Endothelial cell of umbilical vein (primary cell): ENCODE results near the gene MS4A14. TPM values are rescaled to one million over a fixed set of nuclear protein-coding genes. Genes with fewer than 3 reads are reported as not detected.

Source experiments
- BruUV-seq: library from RNA; stranded (reverse); fragments of 400-500 nt; replicated peaks from 2 replicates; lab custom pipeline; 2021; lab: Mats Ljungman, UMichigan
- CTCF ChIA-PET: fragments of 300-600, 350-600 bp; sonication (Branson Sonifier 250); formaldehyde crosslinking; loops from one replicate; lab custom pipeline; 2021; ENCODE audit warnings: antibody characterized with exemption, inconsistent platforms; lab: Charles Lee
- POLR2A ChIA-PET: fragments of 300-600, 350-600 bp; sonication (Branson Sonifier 250); formaldehyde crosslinking; loops from one replicate; lab custom pipeline; 2021; ENCODE audit warnings: antibody characterized with exemption, inconsistent platforms; lab: Charles Lee
- DNase-seq: peaks from one replicate; pipeline ENCODE4 v3.0.0-alpha.2; 2011; ENCODE audit warnings: low read depth, low spot score
- FAIRE-seq: peaks from 2 replicates; lab custom pipeline; 2011; peaks lifted over from hg19 to GRCh38; lab: Jason Lieb, UNC
- H2AFZ ChIP-seq: 2 replicates; pipeline ENCODE4 v1.6.0; 2012; ENCODE audit warnings: low read depth, low read length, control low read depth, inconsistent platforms
- H3K27ac ChIP-seq: 2 replicates; pipeline ENCODE4 v1.5.1; 2011; ENCODE audit warnings: low read depth, mild to moderate bottlenecking, control low read depth, low read length, moderate library complexity; ENCODE audit not compliant: insufficient read depth
- H3K27me3 ChIP-seq, 2 experiments: 2 replicates each; pipeline versions ENCODE4 v1.6.0 to v1.6.1; 2011; ENCODE audit warnings: low read length in 2 of 2, mixed read lengths in 1 of 2; ENCODE audit not compliant: control insufficient read depth in 2 of 2, insufficient read depth in 2 of 2
- H3K36me3 ChIP-seq, 2 experiments: 2 replicates in 1 of 2; 3 replicates in 1 of 2; pipeline ENCODE4 v1.5.1; 2011; ENCODE audit warnings: low read length in 2 of 2, mild to moderate bottlenecking in 1 of 2, moderate library complexity in 1 of 2; ENCODE audit not compliant: control insufficient read depth in 2 of 2, insufficient read depth in 2 of 2; ENCODE audit errors: extremely low read depth in 1 of 2
- H3K4me1 ChIP-seq: 3 replicates; pipeline ENCODE4 v1.5.1; 2011; ENCODE audit warnings: mild to moderate bottlenecking, low read length; ENCODE audit not compliant: control insufficient read depth, insufficient read depth; ENCODE audit errors: extremely low read depth
- H3K4me2 ChIP-seq: 2 replicates; pipeline ENCODE4 v1.6.1; 2011; ENCODE audit warnings: low read length, control low read depth, mixed read lengths; ENCODE audit not compliant: insufficient read depth
- H3K4me3 ChIP-seq, 3 experiments: fragments of 200-600 bp in 1 of 3; sonication (generic), shearing (Covaris generic) in 1 of 3; replicated peaks in 1 of 3; 2 replicates each; pipeline ENCODE4 v1.5.1; 2011 to 2016; ENCODE audit warnings: control low read depth in 3 of 3, low read length in 3 of 3, mild to moderate bottlenecking in 2 of 3, inconsistent platforms in 1 of 3, low read depth in 1 of 3, moderate library complexity in 1 of 3; ENCODE audit not compliant: insufficient read depth in 1 of 3
- H3K79me2 ChIP-seq: 2 replicates; pipeline ENCODE4 v1.6.0; 2012; ENCODE audit warnings: low read length, inconsistent platforms; ENCODE audit not compliant: control insufficient read depth, insufficient read depth
- H3K9ac ChIP-seq: replicated peaks from 2 replicates; pipeline ENCODE3; 2011; ENCODE audit warnings: low read length, control low read depth; ENCODE audit not compliant: insufficient read depth; ENCODE audit errors: extremely low read depth
- H3K9me1 ChIP-seq: replicated peaks from 3 replicates; pipeline ENCODE4 v1.6.0; 2011; ENCODE audit warnings: mild to moderate bottlenecking, low read length; ENCODE audit not compliant: control insufficient read depth, insufficient read depth; ENCODE audit errors: extremely low read depth
- H3K9me3 ChIP-seq: replicated peaks from 2 replicates; pipeline ENCODE4 v1.5.1; 2012; ENCODE audit warnings: low read length, inconsistent platforms; ENCODE audit not compliant: control insufficient read depth, insufficient read depth
- H4K20me1 ChIP-seq: replicated peaks from 2 replicates; pipeline ENCODE3; 2011; ENCODE audit warnings: mild to moderate bottlenecking, low read length; ENCODE audit not compliant: control insufficient read depth, insufficient read depth; ENCODE audit errors: extremely low read depth
- CTCF ChIP-seq, 2 donors: IDR thresholded peaks; 1 replicate in 1 of 2; 2 replicates in 1 of 2; pipeline ENCODE4 v1.5.1; 2011; ENCODE audit warnings: low read length in 2 of 2, mild to moderate bottlenecking in 2 of 2, moderate library complexity in 2 of 2, control low read depth in 1 of 2, inconsistent platforms in 1 of 2, low read depth in 1 of 2; ENCODE audit not compliant: insufficient read depth in 1 of 2; ENCODE audit errors: extremely low read depth in 1 of 2
- EZH2 ChIP-seq: IDR thresholded peaks from 2 replicates; pipeline ENCODE4 v1.6.1; 2012; ENCODE audit warnings: borderline replicate concordance, low read depth, mild to moderate bottlenecking, moderate library complexity, low read length, inconsistent platforms; ENCODE audit not compliant: severe bottlenecking
- FOS ChIP-seq: IDR thresholded peaks from 2 replicates; pipeline ENCODE4 v1.6.1; 2011; ENCODE audit warnings: mild to moderate bottlenecking, low read length, moderate library complexity, borderline replicate concordance; ENCODE audit not compliant: insufficient read depth
- GATA2 ChIP-seq: IDR thresholded peaks from 2 replicates; pipeline ENCODE4 v1.7.0; 2011; ENCODE audit warnings: low read depth, mild to moderate bottlenecking, moderate library complexity, mixed read lengths, low read length; ENCODE audit not compliant: insufficient read length, insufficient read depth
- JUN ChIP-seq: IDR thresholded peaks from 2 replicates; pipeline ENCODE4 v1.6.1; 2011; ENCODE audit warnings: borderline replicate concordance, low read depth; ENCODE audit not compliant: insufficient read length, insufficient read depth
- MAX ChIP-seq: IDR thresholded peaks from 2 replicates; pipeline ENCODE4 v1.6.1; 2011; ENCODE audit not compliant: insufficient read depth, insufficient read length
- MYC ChIP-seq: IDR thresholded peaks from one replicate; pipeline ENCODE4 v1.6.1; 2011; ENCODE audit warnings: mild to moderate bottlenecking, low read depth, low read length
- POLR2A ChIP-seq: IDR thresholded peaks from 2 replicates; pipeline ENCODE4 v1.6.1; 2012; ENCODE audit warnings: low read depth, mild to moderate bottlenecking, control low read depth, low read length
- POLR2AphosphoS5 ChIP-seq: IDR thresholded peaks from 2 replicates; pipeline ENCODE4 v1.6.1; 2012; ENCODE audit warnings: low read depth, mild to moderate bottlenecking, control low read depth, low read length, moderate library complexity; ENCODE audit not compliant: insufficient read depth
- dilution Hi-C: fragments of 300-500 bp; cut with MboI; formaldehyde crosslinking; loops from one replicate; pipeline ENCODE4 v1.15.0; 2019; ENCODE audit warnings: low sequenced_read_pairs; ENCODE audit not compliant: extremely low pct_ligation_motif_present
- intact Hi-C: fragments of 100-400 bp; cut with micrococcal nuclease; formaldehyde crosslinking; loops from one replicate; pipeline ENCODE4 v1.10.0; 2022
- polyA plus RNA-seq, 4 experiments: library from polyadenylated mRNA; depleted of rRNA in 3 of 4; stranded (reverse) in 3 of 4; unstranded in 1 of 4; fragments of >200 nt; gene quantifications; 2 replicates each; pipeline versions ENCODE4 v1.2.1 to v1.2.3, GENCODE V29; 2011 to 2012; ENCODE audit warnings: missing spikeins in 1 of 4
- total RNA-seq: library from RNA; stranded (reverse); gene quantifications from 2 replicates; pipeline ENCODE4 v1.2.3, GENCODE V29; 2021

The MS4A14 gene
- total and polyA plus RNA-seq, 2 donors (not counting 3 experiments of a cell fraction or from before 2014, with no cell fraction given): not detected

- Histone ChIP-seq H3K27me3 (peaks cover 13 to 16% of the 10 kb centered on the region in 2 experiments), H3K4me2 (no peak overlapping the region), H4K20me1 (no peaks in the 10 kb centered on the region), H3K4me1 (no peaks in the 10 kb centered on the region), H3K9ac (no peak overlapping the region), H3K9me1 (no peaks in the 10 kb centered on the region), H3K4me3 (no peak overlapping the region), H3K36me3 (no peaks in the 10 kb centered on the region), H2AFZ (no peak overlapping the region), H3K79me2 (no peaks in the 10 kb centered on the region), H3K9me3 (no peaks in the 10 kb centered on the region), H3K27ac (no peak overlapping the region)
- ChIA-PET POLR2A (no interaction called here), CTCF (interaction anchor here (0.7 to 6.9 kb wide), 8 partner anchors 9 to 257 kb away, joined by 3 to 147 read pairs (median 18); no protein-coding TSS in a partner anchor)
- peak; percentile 18 for FAIRE-seq
- DNase-seq: no peak
- no peak for TF ChIP-seq MYC
- no peak for TF ChIP-seq POLR2A
- TF ChIP-seq MAX: no peak
- TF ChIP-seq CTCF (IDR thresholded peaks at IDR 0.05; ENCODE audit: extremely low read depth in 1 of 2, insufficient read depth in 1 of 2, low read depth in 1 of 2, low read length in 2 of 2): no peak
- TF ChIP-seq GATA2: no peak
- no peak for TF ChIP-seq FOS
- no peak for TF ChIP-seq EZH2
- TF ChIP-seq POLR2AphosphoS5: no peak
- TF ChIP-seq JUN: no peak
- BruUV-seq: no TSS peak
- intact Hi-C loops: loop anchor here (5.0 kb wide), 1 partner anchor 95 kb away; no protein-coding TSS in a partner anchor
- dilution Hi-C loops: no loop called here
Observed at GRCh38 chr11:60362241-60362640, 34.0 kb upstream of the MS4A14 start.
